GM12892 (cell line): ENCODE results near the gene TNFRSF1B.

Experiments
- POLR2A ChIP-seq: IDR thresholded peaks from 2 replicates; pipeline ENCODE4 v1.6.1; 2011; ENCODE audit warnings: low read depth, low read length, control low read depth
- POLR2AphosphoS5 ChIP-seq: IDR thresholded peaks from 2 replicates; pipeline ENCODE4 v1.6.1; 2011; ENCODE audit warnings: low read depth, low read length, control low read depth

DNA sequence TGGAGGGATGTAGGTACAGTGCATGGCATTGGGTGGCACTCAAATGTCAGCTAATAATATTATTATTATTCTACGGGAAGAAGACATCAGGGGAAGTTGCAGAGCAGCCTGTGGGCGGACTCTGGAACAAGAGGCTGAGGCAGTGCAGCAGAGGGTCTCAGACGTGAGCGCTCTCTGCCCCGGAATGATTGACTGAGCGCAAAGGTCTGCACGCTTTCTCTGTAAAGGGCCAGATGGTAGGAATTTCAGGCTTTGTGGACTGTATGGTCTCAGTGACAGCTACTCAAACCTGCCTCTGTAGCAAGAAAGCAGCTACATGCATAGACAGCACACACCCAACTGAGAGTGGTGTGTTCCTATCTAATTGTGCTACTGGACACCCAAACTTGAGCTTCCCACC is 33.4 kb downstream of the TNFRSF1B start:
- TF ChIP-seq POLR2A = no peak
- TF ChIP-seq POLR2AphosphoS5 = no peak
